Type B pancreatic cell (in vitro differentiated cells): ENCODE measurements around the gene TGM2. TPM values are rescaled to one million over a fixed set of nuclear protein-coding genes. Genes with fewer than 3 reads are reported as not detected.

ENCODE experiments used
- DNase-seq: peaks from one replicate; pipeline ENCODE4 v3.0.0; 2021; ENCODE audit warnings: mixed read lengths; ENCODE audit not compliant: unreplicated experiment; ENCODE audit errors: extremely low spot score
- H3K27ac Mint-ChIP-seq: 2 replicates; pipeline ENCODE4 v1.8.0; 2021; ENCODE audit warnings: mild to moderate bottlenecking, mixed read lengths
- H3K27me3 Mint-ChIP-seq: 2 replicates; pipeline ENCODE4 v1.8.0; 2021; ENCODE audit warnings: mixed read lengths
- H3K36me3 Mint-ChIP-seq: 2 replicates; pipeline ENCODE4 v1.8.0; 2021; ENCODE audit warnings: mixed read lengths
- H3K4me1 Mint-ChIP-seq: one replicate; pipeline ENCODE4 v1.8.0; 2021; ENCODE audit warnings: mixed read lengths; ENCODE audit not compliant: unreplicated experiment
- H3K4me3 Mint-ChIP-seq: 2 replicates; pipeline ENCODE4 v1.8.0; 2021; ENCODE audit warnings: mild to moderate bottlenecking, mixed read lengths
- H3K9me3 Mint-ChIP-seq: 2 replicates; pipeline ENCODE4 v1.8.0; 2021; ENCODE audit warnings: mixed read lengths
- CTCF ChIP-seq: fragments of 200-600 bp; sonication (generic); conservative IDR thresholded peaks from 2 replicates; pipeline ENCODE4 v1.5.0; 2021; ENCODE audit warnings: antibody characterized with exemption, mild to moderate bottlenecking
- total RNA-seq: library from RNA; stranded (reverse); gene quantifications from 2 replicates; pipeline ENCODE4 v1.2.1, GENCODE V29; 2021; ENCODE audit warnings: low replicate concordance

TGM2 gene
- total RNA-seq, 1 donor from 2014 or later: 31.7 TPM

GRCh38 chr20:38098952-38099351, 66.1 kb downstream of the TGM2 start:
- TF ChIP-seq CTCF: no peak
- Mint-ChIP-seq H3K27ac (no peak overlapping the region), H3K4me3 (no peak overlapping the region), H3K36me3 (no peaks in the 10 kb centered on the region), H3K27me3 (no peaks in the 10 kb centered on the region), H3K9me3 (peaks cover 3% of the 10 kb centered on the region), H3K4me1 (peaks cover 13% of the 10 kb centered on the region)
- DNase-seq: no peak

- H3K27ac Mint-ChIP-seq: peak overlapping the region; percentile 54
- no peaks in the 10 kb centered on the region for H3K27me3 Mint-ChIP-seq
- peaks cover 10% of the 10 kb centered on the region for H3K36me3 Mint-ChIP-seq
- peaks cover 3% of the 10 kb centered on the region for H3K9me3 Mint-ChIP-seq
- DNase-seq: no peak
- peaks cover 33% of the 10 kb centered on the region for H3K4me1 Mint-ChIP-seq
- H3K4me3 Mint-ChIP-seq: no peak overlapping the region
- TF ChIP-seq CTCF: no peak
Observed at GRCh38 chr20:38095017-38095686, 69.9 kb downstream of the TGM2 start.

GRCh38 chr20:38094373-38094891, 70.6 kb downstream of the TGM2 start:
- no peak for DNase-seq
- no peak for TF ChIP-seq CTCF
- Mint-ChIP-seq H3K4me3 (no peak overlapping the region), H3K9me3 (peaks cover 3% of the 10 kb centered on the region), H3K27me3 (no peaks in the 10 kb centered on the region), H3K27ac (peak overlapping the region; percentile 54), H3K36me3 (peaks cover 14% of the 10 kb centered on the region), H3K4me1 (peaks cover 33% of the 10 kb centered on the region)

- Mint-ChIP-seq H3K27ac (no peak overlapping the region), H3K9me3 (peaks cover 3% of the 10 kb centered on the region), H3K4me1 (peaks cover 33% of the 10 kb centered on the region), H3K27me3 (no peaks in the 10 kb centered on the region), H3K36me3 (peaks cover 14% of the 10 kb centered on the region), H3K4me3 (no peak overlapping the region)
- TF ChIP-seq CTCF: no peak
- no peak for DNase-seq
Observed at GRCh38 chr20:38093641-38094077, 71.4 kb downstream of the TGM2 start.

- DNase-seq: no peak
- Mint-ChIP-seq H3K4me1 (peaks cover 37% of the 10 kb centered on the region), H3K27me3 (no peaks in the 10 kb centered on the region), H3K9me3 (peaks cover under 1% of the 10 kb centered on the region), H3K4me3 (no peak overlapping the region), H3K27ac (no peak overlapping the region), H3K36me3 (peaks cover 22% of the 10 kb centered on the region)
- TF ChIP-seq CTCF: no peak
Observed at GRCh38 chr20:38092915-38093314, 72.2 kb downstream of the TGM2 start.
